Peyer's patch (tissue), 4 donors: ENCODE measurements around the gene ARV1.

Experiments
- CTCF ChIP-seq, 6 experiments: fragments of 450-650 bp in 4 of 6; fragments of 200-600 bp in 2 of 6; sonication (generic) in 1 of 6; IDR thresholded peaks; one replicate each; pipeline ENCODE4 v1.5.1; 2017 to 2019; ENCODE audit warnings: antibody characterized with exemption in 6 of 6, mild to moderate bottlenecking in 3 of 6, moderate library complexity in 1 of 6
- POLR2A ChIP-seq, 2 donors: fragments of 450-650 bp; IDR thresholded peaks; one replicate each; pipeline ENCODE4 v1.5.1; 2017; ENCODE audit warnings: antibody characterized with exemption in 2 of 2, mild to moderate bottlenecking in 2 of 2, moderate library complexity in 2 of 2

GRCh38 chr1:230992100-230992774, 13.3 kb downstream of the ARV1 start:
- TF ChIP-seq POLR2A (IDR thresholded peaks at IDR 0.05), result no peak
- TF ChIP-seq CTCF (IDR thresholded peaks at IDR 0.05), result no peak
